ENCODE measurements around the gene GHITM.
"Not testable (repeated sequence)": the region's sequence is repeated elsewhere in the genome, so short reads cannot be mapped to it uniquely, and the experiment has no call there.

The GHITM gene

DNA sequence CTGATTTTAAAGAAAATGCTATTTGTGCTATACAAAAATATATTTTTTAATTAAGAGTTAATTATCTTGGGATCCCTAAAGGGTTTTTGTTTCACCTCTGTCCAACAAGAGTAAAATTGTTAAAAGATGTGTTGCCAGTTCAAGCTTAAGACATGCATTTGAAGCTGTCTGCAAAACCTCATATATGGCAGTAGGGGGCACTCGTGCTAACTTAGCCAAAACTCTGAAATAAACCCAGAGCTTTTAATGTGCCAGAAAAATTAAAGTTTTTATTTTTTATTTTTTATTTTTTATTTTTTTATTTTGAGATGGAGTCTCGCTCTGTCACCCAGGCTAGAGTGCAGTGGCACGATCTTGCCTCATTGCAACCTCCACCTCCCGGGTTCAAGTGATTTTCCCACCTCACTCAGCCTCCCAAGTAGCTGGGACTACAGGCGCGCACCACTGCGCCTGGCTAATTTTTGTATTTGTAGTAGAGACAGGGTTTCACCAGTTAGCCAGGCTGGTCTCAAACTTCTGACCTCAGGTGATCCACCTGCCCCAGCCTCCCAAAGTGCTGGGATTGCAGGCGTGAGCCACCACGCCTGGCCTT, 8.8 kb downstream of the GHITM start:
- DNase-seq = peak; percentile 21

DNA sequence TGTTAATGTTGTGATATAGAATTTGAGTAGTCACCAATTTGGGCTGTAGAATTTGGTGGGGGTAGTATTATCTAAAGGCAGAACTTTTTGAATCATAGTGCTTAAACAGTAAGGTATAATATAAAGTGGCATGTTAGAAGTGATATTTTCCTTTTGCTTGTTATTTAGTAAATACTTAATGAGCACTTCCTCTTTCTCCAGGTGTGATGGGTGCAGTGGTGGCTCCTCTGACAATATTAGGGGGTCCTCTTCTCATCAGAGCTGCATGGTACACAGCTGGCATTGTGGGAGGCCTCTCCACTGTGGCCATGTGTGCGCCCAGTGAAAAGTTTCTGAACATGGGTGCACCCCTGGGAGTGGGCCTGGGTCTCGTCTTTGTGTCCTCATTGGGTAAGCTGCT, 10.5 kb downstream of the GHITM start:
- DNase-seq = no peak

DNA sequence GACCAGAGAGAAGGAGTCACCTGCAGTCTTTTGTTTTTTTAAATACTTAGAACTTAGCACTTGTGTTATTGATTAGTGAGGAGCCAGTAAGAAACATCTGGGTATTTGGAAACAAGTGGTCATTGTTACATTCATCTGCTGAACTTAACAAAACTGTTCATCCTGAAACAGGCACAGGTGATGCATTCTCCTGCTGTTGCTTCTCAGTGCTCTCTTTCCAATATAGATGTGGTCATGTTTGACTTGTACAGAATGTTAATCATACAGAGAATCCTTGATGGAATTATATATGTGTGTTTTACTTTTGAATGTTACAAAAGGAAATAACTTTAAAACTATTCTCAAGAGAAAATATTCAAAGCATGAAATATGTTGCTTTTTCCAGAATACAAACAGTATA, 13.5 kb downstream of the GHITM start:
- no peak for DNase-seq

DNA sequence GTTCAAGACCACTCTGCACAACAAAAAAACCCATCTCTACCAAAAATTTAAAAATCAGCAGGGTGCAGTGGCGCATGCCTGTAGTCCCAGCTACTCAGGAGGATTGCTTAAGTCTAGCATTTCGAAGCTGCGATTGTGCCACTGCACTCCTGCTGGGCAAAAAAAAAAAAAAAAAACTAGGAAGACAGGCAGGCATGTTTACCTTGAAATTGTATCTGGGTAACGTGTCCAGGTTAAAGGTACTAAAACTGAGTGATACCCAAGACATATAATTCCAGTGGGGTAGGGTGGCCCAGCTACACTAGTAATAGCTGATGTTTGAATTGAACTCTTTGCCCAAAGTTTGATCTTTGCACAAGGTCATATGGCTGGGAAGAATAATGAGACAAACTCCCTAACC, 16.2 kb downstream of the GHITM start:
- no peak for DNase-seq

DNA sequence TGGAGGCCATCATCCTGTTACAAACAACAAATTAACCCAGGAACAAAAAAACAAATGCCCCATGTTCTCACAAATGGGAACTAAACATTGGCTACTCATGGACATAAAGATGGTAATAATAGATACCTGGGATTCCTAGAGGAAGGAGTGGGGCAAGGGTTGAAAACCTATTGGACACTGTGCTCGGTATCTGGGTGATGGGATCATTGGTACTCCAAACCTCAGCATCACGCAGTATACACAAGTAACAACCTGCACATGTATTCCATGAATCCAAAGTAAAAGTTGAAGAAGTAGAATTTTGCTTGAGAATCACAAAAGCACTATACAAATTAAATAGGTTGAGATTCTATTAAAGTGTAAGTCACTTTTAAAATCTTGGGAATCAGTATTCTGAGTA, 16.7 kb downstream of the GHITM start:
- no peak for DNase-seq

DNA sequence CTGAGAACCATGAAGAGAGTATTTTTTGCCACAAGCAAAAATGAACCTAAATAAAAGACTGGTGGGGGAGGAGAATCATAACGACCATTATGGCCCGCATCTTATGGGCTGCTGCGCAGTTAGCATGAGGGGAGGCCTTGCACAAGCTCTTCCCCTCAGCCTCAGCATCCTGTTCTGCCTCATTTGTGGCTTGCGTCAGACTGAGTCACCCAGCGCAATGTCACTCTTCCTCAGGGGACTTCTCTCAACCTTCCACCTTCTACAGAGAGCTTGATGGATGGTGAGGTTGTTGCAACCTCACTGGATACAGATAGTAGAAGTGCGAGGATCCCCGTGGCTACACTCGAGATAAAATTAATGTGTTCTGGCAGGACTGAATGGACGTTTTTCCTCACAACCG, 17.5 kb downstream of the GHITM start:
- DNase-seq = no peak

DNA sequence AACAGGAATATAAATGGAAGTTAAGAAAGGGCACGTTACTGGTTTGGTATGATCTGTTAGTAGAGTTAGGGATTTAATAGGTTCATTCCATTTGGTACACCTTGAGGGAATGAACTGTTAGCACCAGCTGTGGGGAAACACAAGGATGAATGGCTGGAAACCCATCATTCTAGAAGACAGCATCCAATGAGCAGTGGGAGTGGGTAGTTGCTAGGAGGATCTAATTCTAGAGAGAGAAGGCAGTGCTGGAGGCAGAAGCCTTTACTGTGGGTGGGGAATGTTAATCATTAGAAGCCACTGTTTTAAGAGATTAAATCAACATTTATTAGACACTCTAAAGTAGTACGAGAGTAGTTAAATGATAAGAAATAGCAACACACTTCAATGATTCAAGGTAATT, 18.8 kb downstream of the GHITM start:
- DNase-seq = no peak

DNA sequence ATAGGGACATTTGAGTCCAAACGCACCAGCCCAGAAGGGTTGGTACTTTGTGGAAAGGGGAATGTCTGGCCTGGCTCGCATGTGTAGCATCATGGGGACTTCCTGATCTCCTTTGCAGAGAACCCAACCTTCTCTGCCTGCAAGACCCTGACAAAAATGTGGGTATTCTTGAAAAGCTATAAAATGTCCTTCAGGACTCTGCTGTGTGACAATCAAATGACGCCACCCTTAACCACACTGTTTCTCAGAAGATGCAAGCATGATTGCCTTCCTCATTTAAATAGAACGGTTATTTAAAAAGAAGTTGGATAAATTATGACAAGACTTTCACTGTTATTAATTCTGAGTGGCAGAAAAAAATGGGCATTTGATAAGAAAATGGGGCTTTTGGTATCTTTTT, 19.2 kb downstream of the GHITM start:
- no peak for DNase-seq

DNA sequence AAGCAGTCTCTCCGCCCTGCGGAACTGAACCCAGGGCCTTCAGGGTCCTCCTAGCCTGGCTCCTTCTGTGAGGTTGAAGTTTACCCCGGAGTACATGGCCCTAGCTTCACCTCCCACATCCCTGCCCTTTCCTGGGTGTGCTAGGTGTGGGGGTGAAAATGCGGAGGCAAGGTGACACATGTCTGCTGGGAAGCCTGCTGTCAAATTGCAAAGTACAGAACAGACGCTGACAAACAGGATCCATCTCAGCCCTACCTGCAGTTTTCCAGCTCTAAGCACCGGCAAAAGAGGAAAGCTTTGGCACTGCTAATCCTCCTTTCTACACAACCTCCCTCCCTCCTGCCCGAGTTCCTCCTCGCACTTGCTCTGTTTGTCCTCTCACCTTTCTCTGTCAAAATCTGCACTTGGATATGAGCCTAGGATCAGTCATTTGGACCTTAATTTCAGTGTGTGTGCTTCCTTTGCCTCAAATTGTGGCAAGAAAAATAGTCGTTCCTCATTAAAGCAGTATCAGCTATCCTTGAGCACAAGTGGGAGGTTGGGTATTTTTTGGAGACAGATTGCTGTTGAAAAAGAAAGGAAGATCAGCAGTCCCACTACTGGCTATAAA, 19.9 kb downstream of the GHITM start:
- no peak for DNase-seq

DNA sequence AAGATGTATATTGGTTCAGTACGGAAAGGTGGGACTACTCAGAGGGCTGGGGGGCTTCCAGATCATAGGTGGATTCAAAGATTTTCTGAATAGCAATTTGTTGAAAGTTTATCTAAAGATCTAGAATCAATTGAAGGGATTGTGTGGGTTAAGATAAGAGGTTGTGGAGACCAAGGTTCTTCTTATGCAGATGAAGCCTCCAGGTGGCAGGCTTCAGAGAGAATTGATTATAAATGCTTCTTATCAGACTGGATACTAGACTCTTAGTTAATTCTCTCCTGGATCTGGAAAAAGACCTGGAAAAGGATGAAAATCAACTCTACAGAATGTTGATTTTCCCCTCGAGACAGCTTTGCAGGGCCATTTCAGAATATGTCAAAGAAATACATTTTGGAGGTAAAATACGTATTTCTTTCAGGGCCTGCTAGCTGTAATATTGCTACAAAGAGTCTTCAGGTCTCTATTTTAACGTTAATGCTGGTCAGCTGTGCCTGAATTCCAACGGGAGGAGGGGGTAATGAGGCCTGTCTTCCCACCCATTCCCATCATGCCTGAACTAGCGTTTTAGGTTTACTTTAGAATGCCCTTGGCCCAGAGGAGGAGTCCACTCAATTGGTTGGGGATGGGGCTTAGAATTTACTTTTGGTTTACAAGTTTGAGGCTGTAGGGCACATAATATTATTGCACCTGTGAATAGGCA, 21.5 kb downstream of the GHITM start:
- DNase-seq = no peak

DNA sequence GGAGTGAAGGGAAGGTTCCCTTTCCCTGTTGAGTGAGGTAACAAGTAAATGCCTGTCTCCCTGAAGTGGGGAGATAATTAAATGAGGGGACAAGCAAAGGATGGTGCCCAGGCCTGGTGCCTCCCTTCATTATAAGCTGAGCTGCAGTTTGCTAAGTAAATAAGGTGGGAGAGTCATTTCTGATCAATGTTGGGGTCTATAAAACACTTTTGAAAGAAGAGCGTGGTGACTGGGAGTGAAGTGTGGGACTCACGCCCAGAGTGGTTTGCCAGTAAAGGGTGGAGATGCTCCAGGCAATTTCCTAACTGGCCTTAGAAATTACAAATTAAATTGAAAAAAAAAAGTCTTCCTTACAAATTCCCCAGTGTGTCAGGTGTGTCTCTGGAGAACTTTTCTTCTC, 24.7 kb downstream of the GHITM start:
- DNase-seq = no peak

DNA sequence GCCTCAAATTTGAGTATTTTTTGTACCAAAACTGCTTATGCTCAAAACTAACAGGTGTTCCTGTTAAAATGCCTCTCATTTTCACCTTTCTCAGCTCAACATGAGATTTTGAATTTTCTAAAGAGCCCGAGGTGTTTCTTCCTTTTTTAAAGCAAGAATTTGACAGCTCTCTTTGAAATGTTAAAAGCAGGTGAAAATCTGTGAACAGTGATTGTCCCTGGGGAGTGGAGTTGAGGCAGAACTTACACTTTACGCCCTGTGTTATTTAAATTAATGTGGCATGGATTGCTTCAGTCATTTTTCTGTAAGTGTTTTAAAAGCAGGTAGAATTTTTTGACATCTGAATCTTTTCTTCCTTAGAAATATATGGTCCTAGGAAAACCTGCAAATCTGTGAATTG, 25.1 kb downstream of the GHITM start:
- DNase-seq = no peak

DNA sequence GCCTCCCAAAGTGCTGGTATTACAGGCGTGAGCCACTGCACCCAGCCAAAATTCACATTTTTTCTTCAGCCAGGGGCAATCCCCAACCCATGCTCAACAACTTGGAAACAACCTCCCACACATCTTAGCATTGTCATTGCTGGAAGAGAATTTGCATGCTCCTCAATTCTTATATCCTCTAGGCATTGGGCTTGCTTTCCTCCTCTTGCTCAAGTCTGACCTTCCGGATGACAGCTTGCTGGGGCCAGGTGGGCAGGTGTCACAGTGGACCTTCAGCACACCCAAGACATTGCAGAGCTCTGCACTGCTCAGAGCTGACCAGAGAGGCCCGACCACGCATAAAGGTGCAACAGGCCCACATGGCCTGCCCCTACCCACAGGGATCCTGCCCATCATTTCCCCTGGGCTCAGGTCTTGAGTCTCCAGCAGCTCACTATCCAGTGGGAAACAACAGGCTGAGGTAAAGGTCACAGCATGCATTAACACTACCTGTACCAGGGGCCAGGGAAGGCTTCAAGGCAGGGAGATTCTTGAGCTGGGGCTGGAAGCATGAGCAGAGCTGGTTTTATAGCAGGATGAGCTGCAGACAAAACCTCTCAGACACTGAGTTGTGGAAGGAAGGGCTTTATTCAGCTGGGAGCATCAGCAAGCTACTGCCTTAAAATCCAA, 27.4 kb downstream of the GHITM start:
- DNase-seq = no peak

DNA sequence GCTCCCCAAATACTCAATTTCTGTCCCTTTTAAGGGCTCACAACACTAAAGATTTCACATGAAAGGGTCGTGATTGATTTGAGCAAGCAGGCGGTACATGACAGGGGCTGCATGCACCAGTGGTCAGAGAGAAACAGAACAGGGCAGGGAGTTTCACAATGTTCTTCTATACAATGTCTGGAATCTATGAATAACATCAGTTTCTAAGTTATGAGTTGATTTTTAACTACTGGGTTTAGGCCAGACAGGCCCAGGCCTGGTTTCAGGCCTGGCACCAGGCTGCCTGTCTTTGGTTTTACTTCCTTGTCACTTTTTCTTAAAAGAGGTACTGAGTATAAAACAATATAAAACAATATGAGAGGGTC, 28.0 kb downstream of the GHITM start:
- not testable (repeated sequence) for DNase-seq

DNA sequence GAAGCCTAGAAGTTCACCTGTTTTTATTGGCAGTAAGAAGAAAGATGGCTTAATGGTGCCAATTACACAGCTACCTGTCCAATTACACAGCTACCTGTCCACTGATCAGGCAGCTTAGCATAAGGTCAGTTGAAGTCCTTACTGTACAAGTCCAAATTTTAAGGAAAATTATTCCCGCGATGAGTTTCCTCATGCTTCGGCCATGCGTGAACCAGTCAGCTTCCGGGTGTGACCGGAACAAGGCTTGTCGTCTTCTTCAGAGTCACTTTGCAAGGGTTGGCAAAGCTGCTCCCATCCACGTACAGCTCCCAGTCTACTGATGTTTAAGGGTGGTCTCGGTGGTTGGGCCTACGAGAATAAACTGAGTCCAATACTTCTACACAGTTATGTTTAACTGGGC, 29.1 kb downstream of the GHITM start:
- not testable (repeated sequence) for DNase-seq

DNA sequence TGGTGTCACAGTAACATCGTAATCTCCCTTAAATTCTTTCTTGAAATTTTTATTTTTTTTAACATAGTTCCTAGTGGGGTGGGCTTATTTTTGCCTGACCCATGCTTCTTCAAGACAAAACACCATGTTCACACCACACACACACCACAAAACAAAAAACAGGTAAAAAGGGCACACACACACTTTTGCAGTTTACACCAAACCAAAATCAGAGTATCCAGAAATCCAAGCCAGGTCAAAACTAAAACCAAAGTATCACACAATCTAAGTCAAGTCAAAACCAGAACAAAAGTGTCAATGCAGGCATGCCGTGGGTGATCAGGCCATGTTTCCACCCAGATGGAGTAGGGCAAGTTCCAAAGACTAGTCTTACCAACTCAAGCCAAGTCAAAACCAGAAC, 31.9 kb downstream of the GHITM start:
- DNase-seq = not testable (repeated sequence)

DNA sequence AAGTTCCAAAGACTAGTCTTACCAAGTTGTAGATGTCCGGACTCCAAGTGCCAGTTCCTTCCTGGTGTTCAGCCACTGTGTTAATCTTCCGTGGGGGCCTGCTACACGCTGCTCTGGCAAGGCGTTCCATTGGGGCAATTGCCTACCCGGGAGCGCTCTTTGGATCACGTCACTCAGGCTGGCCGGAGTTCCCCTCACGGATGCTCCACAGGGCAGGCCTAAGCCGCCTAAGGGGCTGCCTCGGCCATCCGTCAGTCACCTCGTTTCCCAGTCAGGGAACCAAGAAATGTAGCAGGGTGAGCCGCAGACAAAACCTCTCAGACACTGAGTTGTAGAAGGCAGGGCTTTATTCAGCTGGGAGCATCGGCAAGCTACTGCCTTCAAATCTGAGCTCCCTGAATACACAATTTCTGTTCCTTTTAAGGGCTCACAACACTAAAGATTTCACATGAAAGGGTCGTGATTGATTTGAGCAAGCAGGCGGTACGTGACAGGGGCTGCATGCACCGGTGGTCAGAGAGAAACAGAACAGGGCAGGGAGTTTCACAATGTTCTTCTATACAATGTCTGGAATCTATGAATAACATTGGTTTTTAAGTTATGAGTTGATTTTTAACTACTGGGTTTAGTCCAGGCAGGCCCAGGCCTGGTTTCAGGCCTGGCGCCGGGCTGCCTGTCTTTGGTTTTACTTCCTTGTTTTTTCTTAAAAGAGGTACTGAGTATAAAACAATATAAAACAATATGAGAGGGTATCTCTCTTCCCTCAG, 32.6 kb downstream of the GHITM start:
- not testable (repeated sequence) for DNase-seq

DNA sequence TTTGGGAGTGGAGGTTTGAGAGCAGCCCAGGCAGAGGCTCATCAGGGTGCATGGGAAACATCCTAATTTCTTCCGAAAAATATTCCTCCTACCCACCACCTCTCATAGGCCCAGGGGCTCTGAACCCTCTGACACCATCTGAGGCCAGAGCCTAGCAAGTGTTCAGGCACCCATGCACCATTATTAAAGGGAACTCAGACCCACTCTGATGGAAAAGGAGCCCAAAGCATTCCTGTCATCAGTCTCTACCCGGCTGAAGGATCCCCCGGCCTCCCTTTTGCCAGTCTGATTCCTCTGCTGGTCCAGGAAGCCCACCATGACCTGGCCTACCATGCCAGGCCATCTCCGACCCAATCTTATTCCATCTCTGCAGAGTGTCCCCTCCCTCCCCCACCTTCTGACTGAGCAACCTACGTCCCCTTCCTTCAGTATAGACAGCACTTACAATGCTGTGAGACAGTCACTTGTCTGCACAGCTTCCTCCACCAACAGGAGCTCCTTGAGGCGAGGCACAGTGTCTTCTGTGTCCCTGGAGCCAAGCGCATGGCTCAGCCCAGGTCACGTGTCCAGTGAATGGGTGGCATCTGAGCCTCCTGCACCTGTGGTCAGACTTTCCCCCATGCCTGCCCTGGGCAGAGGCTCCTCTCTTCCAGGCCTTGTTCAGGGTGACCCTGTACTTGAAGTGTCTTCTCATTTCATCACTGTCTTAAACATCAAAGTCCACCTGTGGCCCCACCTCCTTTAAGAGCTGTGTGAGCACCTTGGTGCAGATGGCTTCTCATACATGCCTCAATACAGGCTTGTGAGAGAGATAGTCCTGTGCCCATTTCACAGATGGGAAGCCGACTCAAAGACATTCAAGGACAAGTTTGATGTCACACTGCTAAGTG, 33.4 kb downstream of the GHITM start:
- no peak for DNase-seq

DNA sequence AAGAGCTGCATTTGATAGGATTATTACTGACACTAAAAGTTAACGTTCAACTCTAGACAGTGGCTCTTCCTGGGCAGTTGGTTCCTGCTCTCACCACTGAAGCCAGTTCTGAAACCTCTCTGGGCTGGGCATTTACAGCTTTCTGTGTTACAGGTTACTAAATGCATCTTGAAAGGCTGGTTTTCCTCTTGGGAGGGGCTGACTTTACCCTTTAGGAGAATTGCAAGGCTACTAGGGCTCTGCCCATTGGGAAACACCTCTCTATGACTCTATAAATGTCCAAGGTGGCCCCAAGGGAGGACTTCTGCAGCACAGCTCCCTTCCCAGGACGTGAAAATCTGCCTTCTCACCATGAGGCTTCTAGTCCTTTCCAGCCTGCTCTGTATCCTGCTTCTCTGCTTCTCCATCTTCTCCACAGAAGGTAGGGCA, 34.2 kb downstream of the GHITM start, which contains the start of gene GPR15LG:
Gene GPR15LG, plus strand, starts transcription at position 301 of the 429 bp plus-strand sequence. Its CDS starts 51 bp downstream, at position 352.
- no peak for DNase-seq

DNA sequence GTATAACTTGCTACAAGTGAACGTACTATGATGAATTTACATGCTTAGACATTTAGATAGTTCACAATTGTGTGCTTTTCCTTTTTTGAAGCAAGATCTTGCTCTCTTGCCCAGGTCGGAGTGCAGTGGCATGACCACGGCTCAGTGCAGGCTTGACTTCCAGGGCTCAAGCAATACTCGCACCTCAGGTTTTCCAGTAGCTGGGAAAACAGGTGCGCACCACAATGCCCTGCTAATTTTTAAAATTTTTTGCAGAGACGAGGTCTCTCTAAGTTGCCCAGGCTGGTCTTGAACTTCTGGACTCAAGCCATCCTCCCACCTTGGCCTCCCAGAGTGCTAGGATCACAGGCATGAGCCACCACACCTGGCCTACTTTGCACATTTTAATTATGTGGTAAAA, 36.1 kb downstream of the GHITM start:
- no peak for DNase-seq

DNA sequence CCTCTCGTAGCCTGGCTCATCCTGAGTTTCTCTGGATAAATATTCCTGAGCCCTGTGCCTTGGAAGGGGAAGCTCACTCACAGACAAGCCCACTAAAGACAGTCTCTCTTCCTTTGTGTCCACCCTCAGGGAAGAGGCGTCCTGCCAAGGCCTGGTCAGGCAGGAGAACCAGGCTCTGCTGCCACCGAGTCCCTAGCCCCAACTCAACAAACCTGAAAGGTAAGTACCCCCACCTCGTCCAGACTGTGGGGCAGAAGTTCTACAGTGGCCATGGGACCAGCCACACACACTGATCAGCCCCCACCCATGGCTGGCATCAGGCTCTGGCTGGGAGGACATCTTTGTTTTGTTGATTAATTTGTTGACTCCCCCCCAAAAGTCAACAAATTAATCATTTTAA, 37.0 kb downstream of the GHITM start:
- no peak for DNase-seq

DNA sequence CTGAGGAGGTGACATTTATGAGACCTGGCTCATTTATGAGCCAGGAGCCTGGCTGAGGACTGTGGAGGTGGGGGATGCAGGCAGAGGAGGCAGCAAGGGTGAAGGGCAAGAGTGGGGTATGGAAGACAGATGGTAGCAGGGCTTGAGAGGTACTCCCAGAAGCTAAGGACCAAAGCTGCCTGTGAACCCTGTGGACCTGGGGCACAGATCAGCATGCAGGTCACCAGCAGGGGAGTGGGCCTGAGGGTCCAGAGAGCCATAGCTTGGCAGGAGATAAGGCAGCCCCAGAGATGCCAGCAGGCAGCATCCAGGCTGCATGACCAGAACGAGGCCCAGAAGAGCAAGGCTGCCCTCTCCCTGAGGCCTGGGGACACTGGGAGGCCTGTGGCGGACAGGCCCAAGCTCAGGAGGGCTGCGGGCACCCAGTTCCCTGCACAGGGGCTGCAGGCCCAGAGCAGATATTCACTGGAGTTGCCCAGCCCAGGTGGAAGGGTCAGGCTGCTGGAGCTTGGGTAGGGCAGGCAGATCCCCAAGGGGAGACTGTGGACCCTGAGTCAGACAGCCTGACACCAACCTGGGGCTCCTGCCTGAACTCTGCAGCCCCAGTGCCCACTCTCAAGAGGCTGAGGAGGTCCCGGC, 37.6 kb downstream of the GHITM start:
- no peak for DNase-seq
